ENCODE data around the gene AAK1. TPM values are rescaled to one million over a fixed set of nuclear protein-coding genes. Genes with fewer than 3 reads are reported as not detected.
"Not testable (repeated sequence)": the region's sequence is repeated elsewhere in the genome, so short reads cannot be mapped to it uniquely, and the experiment has no call there.

AAK1 gene
- polyA plus RNA-seq, 12 donors, result 11.3 to 30.7 (median 14.5) TPM; not detected in 1

DNA sequence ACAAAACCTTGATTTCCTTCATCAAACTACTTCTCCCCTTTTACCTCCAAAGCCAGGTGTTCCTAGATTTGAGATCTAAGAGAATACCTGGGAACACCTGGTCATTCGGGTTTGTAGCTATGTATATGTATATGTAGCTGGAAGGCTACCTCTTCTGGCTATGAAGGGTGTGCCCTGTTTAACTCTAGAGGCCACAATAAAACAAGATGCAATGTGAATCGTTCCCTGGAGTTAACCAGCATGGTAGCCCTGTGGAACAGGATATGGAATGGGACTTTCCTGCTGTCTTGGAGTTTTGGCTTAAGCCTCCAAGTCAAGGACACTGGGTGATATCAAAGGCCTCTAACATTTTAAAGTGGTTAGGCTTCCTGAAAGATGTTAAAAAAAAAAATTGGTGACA, 188.6 kb downstream of the AAK1 start:
- no peak for DNase-seq

DNA sequence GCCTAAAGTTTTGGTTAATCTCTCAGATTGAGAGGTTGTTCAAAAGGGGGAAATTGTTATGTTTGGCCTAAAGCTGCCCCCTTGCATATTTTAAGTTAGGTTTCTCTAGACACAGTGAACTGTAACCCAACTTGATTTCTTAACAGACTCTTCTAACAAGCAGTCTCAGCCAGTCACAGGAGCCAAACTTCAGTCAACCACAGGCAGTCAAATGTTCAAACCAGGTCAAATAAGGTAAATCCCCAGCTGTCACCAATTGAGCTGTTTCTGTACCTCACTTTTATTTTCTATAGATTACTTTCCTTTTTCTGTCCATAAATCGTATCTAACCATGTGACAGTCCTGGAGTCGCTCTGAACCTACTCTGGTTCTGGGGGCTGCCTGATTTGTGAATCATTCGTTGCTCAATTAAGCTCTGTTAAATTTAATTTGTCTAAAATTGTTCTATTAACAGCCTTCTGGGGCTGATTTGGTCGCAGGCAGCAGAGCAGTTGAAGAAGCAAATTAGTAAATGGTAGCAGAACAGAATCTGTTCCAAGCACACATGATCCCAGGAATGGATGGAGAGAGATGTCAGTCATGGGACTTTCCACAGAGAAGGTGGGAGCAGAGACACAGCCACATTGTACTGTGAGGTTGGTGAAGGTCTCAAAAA, 189.9 kb downstream of the AAK1 start:
- DNase-seq, result no peak

DNA sequence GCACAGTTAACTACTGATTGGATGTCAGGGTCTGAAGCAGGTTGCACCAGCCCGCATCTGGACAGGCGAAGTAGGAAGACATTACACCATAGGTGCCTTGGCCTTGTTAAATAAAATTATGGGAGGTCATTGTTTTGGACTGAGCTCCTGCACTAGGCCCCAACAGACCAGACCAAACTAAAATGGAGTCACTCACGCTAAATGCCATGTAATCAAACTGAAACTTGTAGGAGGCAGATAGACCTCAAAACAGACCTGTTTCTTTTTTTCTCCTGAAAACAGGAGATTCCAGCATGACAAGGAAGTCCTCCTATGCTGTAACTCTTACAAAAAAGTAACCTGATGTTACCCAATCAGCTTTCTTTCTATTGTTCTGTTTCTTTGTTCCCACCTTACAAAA, 190.9 kb downstream of the AAK1 start:
- DNase-seq, result no peak

DNA sequence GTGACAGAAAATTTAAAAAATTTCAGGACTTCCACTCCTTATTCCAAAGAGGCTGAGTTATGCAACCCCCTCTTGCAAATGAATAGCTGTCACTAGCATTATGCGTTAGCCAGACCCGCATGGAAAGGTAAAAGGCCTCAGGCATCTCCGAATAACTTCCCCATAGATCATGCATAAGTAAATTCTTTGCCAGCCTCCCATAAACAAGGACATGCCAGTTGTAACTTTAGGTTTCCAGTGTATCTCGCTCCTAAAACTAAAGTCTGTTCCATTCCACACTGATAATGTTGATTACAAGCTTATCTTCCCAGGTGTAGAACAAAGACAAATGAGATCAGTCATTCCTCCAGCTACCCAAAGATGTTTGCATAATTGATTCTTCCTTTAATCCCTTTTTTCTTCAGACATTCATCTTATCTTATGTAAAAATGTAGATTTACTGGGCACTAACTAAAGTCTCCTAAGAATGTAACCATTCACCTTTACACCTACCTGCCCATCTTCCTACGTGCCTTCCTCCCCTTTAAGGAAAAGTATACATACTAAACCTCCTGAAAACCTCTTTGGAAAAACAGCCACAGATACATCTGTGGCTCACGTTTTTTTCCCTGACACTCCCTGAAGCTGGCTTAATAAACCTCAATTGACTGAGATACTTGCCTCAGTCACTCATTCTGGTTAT, 192.7 kb downstream of the AAK1 start:
- DNase-seq, result no peak

DNA sequence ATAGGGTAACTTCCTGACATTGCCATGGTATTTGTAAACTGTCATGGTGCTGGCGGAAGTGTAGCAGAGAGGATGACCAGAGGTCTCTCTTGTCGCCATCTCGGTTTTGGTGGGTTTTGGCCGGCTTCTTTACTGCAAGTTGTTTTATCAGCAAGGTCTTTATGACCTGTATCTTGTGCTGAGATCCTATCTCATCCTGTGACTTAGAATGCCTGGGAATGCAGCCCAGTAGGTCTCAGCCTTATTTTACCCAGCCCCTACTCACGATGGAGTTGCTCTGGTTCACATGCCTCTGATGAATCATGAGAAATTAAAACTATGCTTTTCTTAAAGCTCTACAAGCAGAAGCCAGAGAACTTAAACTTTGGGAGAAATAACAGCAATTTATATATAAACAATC, 193.6 kb downstream of the AAK1 start:
- no peak for DNase-seq

DNA sequence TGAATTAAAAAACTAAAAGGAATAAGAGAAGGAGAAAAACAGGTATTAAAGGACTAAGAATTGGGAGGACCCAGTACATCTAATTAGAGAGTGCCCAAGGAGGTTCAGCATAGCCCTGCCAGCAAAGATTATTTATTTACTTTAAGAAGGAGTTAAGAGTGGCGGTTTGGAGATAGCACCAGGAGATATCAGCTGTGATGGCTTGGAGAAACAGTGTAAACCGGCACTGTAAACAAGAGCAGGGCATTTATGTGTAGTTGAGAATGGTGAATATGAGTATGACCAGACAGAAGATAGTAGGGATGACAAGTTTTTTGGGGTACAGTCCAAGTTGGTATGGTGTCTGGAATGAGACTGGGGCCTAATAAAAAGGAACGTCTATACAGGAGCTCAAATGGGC, 199.9 kb downstream of the AAK1 start:
- not testable (repeated sequence) for DNase-seq

DNA sequence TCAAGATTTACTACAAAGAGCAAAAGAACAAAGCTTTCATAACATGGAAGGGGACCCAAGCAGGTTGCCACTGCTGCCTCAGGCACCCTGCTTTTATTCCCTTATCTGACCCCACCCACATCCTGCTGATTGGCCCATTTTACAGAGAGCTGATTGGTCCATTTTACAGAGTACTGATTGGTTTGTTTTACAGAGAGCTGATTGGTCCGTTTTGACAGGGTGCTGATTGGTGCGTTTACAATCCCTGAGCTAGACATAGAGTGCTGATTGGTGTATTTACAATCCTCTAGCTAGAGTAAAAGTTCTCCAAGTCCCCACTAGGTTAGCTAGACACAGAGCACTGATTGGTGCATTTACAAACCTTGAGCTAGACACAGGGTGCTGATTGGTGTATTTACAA, 204.0 kb downstream of the AAK1 start:
- not testable (repeated sequence) for DNase-seq

DNA sequence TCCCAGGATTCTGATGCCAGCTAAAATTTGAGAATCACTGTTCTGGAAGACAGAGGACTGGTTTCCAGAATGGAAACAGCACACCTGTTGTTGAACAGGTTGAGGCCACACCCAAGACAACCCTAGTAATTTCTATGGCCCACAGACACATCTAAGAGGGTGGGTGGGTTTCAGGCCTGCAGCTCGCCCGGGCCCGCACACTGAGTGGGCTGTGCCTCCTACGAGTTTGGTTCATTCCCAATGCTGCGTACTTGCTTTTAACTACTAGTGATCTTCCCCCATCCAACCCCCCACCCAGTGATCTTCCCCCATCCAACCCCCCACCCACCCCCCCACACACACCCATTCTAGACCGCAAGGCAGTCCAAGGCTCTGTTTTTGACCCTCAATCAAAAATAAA, 205.0 kb downstream of the AAK1 start:
- DNase-seq, result no peak

DNA sequence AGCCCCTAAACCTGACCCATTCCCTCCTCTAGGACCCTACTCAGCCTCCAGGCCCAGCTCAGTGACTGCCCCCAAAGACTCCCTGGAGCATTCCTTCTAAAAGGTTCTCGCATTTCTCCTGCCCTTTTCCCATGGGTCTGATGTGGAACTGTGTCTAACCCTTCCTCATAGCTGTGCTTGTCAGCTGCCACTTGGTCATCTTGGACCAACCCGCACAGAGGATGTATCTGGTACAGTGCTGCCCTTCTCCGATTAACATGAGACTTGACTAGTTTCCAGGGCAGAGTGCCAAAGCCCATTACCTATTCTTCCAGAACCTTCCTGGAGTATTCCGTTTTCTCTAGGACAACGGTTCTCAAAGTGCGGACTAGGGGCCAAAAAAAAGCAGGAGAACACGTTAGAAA, 205.8 kb downstream of the AAK1 start:
- DNase-seq, result no peak

DNA sequence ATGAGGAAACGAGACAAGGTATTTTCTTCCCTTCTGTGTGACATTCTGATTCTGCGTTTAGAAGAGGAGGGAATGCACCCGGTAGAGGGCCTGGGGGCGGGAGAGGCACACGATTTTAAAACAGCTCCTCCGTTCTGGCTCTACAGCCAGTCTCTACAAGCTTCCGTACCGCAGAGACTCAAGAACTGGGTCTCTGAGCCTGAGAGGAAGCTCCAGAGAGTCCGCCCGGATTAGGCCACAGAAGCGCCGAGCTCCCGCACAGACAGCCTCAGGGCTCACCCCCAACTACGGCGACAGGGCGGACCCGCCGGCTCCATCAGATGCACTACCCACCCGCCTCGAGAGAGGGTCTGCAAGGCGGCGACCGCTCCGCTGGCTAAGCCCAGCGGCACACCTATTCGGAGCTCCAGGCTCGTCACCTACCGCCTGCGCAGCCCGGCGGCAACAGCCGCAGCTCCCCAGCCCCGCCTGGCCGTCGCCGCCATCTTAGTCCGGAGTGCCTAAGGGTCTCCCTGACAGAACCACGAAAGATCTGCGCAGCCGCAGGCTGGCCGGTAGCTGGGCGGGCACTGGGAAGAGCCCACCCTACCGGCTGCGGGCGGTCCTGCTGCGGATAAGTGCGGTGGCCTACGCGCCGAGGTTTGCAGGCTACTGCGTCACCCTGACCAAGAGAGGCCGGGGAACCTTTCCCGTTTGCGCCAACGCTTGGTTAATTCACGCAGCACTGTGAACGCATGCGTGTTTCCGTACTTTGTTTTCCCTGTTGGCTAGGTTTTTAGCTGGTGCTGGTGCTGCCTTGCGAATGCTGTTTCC, 206.4 kb downstream of the AAK1 start, which contains the start of gene NFU1:
Gene NFU1 (minus strand): TSS at position 498 of the 813 bp plus-strand sequence. CDS start 13 bp downstream, at position 485.
- DNase-seq, result peak; percentile 95

DNA sequence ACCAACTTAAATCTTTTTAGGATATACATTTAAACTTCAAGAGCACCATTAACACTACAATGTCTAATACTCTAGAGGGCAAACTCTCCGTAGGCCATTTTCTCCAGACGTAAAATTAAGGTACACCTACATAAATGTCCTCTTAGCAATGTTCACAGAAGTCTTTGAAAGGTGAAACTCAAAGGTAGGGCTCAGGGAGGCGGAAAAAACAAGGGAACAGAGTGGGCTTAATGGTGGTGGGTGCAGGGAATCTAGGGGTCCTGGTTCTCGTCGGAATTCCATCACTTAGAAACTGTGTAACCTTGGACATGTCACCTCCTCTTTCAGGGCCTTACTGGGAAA, 207.0 kb downstream of the AAK1 start:
- no peak for DNase-seq

DNA sequence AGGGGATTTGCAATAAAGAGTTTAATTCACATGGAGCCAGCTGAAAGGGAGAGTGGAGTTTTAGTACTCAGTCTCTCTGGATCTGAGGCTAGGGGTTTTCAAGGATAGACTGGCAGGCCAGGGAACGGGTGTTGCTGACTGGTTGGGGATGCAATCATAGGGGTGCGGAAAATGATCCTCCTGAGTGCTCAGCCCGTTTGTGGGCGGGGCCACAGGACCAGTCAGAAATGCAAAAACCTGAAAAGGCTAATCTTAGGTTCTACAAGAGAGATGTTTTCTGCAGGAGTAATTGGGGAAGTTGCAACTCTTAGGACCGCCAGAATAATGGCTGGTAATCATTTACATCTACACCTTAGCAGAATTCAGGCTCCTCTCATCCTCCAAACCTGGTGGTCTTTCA, 208.8 kb downstream of the AAK1 start:
- DNase-seq, result no peak

DNA sequence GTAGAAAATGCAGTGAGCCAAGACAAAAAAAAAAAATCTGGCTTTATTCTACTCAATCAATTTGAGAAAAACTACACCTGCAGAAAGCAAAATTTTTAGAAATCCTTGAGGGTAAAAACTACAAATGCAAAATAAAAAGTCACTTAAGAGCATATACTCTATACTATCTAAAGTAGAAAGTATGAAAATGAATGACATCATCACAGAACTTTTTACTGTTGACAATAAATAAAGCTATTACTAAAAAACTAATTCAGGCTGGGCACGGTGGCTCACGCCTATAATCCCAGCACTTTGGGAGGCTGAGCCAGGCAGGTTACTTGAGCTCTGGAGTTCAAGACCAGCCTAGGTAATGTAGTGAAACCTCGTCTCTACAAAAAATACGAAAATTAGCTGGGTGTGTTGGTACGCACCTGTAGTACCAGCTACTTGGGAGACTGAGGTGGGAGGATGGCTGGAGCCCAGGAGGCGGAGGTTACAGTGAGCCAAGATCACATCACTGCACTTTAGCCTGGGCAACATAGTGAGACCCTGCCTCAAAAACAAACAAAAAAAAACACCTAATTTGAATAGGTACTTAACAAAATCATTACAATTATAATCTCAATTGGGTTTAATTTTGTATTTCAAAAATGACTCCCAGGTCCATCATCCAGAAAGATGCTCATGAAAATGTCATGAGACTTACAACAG, 213.9 kb downstream of the AAK1 start:
- DNase-seq, result no peak

DNA sequence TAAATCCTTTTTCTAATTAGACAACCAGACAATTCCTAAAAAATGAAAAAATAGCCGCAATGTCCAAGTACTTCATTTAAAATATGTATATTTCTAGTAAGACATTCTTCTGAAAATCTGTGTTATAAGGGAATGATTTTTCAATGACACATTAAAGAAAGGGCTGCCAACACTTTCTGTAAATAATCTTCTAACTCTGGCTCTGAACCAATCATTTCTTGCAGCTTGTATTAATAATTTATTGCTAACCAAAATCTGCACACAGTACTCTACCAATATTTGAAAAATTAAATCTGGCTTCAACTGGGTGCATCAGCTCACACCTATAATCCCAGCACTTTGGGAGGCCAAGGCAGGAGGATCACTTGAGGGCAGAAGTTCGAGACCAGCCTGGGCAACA, 214.6 kb downstream of the AAK1 start:
- no peak for DNase-seq

DNA sequence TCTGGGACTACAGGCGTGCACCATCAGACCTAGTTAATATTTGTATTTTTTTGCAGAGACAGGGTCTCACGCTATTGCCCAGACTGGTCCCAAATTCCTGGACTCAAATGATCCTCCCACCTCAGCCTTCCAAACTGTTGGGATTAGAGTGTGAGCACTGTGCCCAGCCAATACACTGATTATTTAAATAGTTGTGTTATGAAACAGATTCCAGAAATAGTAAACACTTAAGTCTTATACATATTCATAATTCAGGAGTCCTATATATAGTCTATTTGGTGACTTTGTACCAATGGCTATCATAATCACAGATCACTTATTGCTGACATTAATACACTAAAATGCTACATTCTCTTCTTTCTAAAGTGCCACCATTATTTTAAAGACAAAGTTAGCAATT, 219.1 kb downstream of the AAK1 start:
- DNase-seq, result no peak

DNA sequence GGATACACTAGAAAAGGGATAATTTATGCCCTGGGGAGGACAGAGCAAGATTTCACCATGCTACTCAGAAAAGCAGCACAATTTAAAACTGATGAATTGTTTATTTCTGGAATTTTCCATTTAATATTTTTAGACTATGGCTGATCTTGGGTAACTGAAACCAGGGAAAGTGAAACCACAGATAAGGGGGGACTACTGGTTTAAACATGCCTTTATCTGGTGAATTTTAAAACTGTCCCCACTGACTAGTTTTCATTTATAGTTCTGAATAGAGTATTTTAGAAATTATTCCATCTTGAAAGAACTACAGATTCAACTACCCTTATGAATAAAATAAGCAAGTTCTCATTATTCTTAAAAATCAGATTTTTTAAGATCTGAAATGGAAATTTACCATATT, 221.3 kb downstream of the AAK1 start:
- no peak for DNase-seq

DNA sequence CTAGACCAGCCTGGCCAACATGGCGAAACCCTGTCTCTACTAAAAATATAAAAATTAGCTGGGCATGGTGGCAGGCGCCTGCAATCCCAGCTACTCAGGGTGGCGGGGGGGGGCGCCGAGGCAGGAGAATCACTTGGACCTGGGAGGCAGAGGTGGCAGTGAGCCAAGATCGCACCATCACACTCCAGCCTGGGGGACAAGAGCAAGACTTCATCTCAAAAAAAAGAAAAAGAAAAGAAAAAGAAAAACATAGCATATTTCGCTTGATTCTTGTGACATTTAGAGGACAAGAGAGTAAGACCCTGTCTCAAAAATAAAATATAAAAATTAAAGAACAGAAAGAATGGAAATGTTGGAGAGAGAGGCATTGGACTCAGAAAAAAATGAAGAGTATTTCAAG, 224.4 kb downstream of the AAK1 start:
- not testable (repeated sequence) for DNase-seq

DNA sequence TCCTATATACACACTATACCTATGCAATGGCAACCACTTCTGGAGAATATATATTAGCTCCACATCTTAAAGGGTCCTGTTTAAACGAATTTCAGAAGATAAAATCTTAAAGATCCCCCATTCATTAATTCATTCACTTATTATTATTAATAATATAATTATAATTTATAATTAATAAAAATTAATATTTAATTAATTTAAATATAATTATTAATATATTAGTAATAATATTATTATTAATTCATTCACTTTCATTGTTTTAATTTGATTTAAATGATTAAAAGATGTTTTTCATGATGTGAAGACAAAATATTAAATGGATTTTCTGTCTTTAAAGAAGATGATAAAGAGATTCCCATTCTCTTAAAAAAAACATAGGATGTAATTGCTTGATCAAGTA, 227.4 kb downstream of the AAK1 start:
- no peak for DNase-seq

All from muscle of arm (tissue), 12 donors.